Stimulated activated CD8-positive, alpha-beta memory T cell treated with anti-CD3 and anti-CD28 coated beads, Interleukin-7, amount 100 ng/mL, for 24 hours (primary cell): ENCODE measurements around the gene FRMD5.
"Not testable (repeated sequence)": the region's sequence is repeated elsewhere in the genome, so short reads cannot be mapped to it uniquely, and the experiment has no call there.

Experiments used
- DNase-seq: peaks from one replicate; pipeline ENCODE4 v3.0.0-alpha.2; 2020; ENCODE audit warnings: low read depth

FRMD5 gene

DNA sequence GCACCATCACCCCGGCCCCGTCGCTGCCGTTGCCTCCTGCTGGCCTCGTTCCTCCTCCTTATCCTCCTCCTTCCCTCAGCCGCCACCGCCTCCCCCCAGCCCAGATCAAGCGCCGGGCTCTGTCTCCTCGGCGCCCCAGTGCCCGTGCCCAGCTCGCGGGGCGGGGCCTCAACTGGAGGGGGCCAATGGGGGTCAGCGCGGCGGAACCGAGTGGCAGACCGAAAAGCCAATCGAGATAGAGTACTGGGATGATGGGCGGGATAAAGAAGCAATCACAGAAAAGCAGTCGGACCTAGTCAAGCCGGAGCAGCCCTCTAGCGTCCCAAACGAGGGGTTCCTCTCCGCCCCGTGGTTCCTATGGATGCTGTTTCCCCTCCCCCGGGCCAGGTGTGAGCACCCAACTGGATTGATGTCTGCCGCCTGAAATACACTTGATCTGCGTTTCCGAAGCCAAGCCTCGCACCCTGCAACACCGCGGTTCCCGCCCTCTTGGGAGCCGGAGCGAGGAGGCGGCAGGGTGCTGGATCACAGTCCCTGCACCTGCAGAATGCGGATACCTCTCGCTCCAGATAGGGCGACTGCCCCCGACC is at the start of gene FRMD5:
FRMD5 (minus strand) TSS at position 121 of the 590 bp plus-strand sequence.
- DNase-seq = peak; percentile 69

DNA sequence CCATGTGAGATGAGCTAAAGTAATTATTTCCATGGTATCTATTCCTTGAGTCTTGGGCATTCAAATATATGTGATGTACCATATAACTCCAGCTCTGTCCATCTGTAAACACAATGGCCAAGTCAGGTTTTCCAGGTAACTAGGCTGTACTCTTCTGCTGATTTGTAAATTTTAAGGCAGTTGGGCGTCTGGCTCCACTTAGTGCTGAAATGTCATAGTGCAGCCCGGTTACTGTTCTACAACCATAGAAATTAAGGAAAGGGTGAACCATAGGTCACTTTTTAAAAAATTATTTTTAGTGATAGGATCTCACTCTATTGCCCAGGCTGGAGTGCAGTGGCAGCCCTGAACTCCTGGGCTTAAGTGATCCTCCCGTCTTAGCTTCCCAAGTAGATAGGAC is 48.8 kb upstream of the FRMD5 start:
- no peak for DNase-seq

DNA sequence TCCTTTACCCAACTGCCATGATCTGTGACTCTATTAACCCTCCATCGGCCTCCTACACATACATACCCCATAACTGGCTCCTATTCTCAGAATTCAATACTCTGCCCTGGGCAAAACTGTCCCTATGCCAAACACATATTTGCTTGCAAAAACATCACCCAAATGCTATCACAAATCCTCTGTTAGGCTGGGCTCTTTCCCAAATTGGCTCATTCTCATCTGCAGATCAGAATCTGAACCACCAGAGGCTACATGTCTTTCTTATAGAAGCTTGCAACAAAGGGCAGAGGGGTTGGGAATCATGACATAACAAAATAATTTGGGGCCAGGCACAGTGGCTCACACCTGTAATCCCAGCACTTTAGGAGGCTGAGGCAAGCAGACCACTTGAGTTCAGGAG is 48.1 kb upstream of the FRMD5 start:
- DNase-seq = no peak

DNA sequence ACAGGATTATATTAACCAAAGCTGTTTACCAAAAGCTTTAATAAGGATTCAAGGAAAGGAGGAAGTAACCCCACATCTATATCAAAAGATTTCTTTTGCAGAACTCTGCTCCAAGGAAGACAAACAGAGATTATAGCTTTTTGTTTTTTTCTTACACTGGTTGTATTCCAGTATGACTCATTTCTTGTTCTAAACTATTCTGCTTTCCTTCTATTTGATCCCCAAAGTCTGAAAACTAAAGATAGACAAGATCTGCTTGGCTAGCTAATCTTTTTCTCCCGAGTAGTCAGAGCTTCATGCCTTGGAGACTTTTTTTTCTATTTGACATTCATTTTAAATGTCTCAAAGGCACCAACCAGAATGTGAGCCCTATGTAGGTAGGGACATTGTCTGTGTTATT is 36.8 kb upstream of the FRMD5 start:
- DNase-seq = no peak

DNA sequence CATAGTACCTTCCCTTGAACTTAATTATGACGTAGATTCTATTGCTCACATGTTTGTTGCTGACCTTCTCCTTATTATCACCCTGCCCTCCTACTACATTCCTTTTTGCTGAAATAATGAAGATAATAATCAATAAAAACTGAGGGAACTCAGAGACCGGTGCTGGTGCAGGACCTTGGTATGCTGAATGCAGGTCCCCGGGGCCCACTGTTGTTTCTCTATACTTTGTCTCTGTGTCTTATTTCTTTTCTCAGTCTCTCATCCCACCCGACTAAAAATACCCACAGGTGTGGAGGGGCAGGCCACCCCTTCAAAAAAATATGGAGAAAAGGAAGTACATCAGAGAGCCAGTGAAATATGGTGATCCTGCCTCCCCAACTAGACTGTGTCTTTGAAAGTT is 34.2 kb upstream of the FRMD5 start:
- DNase-seq = not testable (repeated sequence)

DNA sequence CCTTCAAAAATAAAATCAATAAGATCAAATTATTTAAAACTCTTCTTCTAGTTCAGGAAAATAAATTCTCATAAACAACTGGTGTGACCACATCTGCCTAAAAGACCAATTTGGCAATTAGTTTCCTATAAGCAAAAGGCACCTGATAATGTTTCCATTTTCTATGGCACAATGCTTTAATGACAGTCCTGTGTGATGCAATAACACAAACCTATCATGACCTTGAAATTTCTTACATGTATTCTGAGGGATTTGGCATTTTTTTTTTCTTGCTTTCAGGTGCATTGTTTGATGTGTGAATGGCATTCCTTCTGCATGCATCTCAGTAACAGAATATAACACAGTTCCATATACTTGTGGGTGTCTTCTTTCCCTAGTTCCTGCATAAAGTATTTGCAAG is 32.5 kb upstream of the FRMD5 start:
- DNase-seq = no peak

DNA sequence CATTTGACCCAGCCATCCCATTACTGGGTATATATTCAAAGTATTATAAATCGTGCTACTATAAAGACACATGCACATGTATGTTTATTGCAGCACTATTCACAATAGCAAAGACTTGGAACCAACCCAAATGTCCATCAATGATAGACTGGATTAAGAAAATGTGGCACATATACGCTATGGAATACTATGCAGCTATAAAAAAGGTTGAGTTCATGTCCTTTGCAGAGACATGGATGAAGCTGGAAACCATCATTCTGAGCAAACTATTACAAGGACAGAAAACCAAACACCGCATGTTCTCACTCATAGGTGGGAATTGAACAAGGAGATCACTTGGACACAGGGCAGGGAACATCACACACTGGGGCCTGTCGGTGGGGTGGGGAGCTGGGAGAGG is 31.9 kb upstream of the FRMD5 start:
- not testable (repeated sequence) for DNase-seq

DNA sequence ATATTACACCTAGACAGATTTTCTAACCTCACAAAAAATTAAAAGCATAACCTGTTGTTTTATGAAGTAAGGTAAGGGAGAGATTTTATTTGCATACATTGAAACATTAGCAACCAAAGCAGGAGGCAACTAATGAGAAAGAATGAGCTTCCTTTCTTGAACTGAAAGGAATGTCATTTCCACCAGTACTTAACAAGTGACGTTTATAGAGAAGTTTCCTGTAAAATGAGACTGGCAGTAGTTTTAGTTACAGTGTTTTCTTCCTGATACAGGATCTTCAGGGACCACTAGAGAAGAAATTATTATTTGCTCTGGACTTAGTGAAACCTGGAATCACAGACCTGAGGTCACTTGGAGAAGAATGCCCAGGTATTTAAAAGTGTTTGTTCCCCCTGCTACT is 27.4 kb upstream of the FRMD5 start:
- no peak for DNase-seq

DNA sequence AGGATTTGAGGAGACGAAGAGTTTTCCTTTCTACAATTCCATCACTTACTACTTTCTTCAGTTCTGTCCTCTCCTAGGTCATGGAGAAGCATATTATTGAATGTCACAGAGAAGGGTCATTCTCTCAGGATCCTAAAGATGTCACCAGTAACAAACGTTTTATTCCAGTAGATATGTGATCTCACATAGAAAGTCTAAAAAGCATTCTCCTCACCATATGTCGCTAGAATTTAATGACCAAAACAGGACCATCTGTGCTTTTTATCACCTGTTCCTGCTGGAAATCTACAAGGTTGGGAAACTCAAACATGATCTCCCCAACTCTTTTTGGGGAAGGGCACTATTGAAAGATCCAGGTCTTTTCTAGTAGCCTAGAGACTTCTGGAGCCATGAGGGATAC is 24.0 kb upstream of the FRMD5 start:
- no peak for DNase-seq

DNA sequence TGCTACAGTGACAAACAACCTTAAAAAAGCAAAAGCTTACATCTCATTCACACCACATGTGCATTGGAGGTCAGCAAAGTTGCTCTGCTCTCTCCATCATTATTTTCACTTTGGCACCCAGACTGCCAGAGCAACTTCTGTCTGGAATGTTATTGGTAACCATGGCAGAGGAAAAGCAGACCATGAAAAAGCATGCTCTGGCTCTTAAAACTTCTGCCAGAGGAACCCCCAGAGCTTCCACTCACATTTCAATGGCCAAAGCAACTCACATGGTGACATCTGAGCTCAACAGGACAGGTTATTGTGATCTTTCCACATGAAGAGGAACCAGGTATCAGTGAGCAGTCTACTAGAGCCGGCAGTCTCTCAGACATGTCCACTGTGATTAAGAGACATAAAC is 21.9 kb upstream of the FRMD5 start:
- no peak for DNase-seq

DNA sequence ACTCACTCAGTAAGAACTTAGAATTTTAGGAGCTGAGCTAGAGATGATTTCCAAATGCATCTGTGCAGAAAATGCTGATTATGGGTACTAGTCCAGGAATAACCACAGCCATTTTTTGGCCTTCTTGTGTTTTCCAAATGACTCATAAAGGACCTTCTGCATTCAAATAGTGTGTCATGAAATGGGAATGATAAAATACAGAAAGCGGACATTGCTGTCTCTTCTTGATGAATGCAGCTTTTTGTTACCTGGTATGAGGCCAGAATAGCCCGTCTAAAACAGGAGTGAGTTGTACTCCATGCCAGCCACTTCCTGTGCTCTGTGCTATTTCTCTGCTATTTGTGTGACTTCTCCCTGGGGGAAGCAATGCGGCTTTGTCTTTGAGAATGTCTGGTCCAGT is 20.5 kb upstream of the FRMD5 start:
- DNase-seq = no peak

DNA sequence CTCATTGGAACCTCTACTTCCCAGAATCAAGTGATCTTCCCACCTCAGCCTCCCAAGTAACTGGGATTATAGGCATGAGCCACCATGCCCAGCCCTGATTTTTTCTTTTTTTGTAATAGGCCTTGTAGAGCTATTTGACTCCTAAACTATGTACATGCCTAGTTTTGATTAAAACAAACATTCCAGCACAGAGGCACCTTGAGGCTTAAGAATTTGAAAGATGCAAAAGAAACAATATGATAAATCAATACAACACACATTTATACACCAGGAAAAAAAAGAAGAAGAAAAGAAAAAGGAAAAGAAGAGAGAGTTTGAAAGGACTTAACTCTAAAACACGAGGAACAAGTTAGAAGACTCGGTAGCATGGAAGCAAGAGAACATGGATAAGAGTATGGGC is 13.9 kb upstream of the FRMD5 start:
- DNase-seq = no peak

DNA sequence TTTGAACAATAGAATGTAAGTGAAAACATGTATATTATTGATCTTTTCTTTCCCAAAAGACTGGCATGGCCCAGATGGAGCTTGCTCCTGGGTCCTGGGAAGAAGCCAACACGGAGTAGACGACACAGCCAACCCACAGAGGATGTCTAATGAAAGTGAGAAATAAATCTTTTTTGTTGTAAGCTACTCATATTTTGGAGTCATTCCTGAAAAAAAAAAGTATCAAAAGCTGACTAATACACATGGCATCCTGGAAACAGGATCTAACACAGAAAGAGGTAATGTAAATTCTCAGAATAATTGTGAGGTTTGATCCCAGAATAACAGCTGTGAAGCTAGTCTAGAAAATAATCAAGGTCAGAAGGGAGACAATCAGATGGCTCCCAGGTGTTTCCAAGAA is 12.6 kb upstream of the FRMD5 start:
- no peak for DNase-seq

DNA sequence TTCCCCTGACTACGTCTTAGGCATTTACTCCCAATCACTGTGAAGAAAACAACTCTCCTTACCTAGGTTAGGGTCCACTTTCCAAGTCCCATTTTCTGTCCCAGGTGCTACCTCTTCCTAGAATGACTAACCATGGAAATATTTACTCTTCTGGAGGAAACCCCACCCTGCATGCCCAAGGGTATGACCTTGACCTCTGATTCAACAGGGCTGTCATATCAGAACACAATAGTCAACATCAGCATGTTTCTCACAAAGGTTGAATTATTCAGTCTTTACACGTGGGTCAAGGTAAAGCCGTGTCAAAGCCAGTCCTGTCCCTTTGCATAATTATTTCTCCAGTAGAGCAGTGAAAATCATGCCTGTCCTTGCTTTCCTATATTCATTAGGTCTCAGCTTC is 4.3 kb upstream of the FRMD5 start:
- DNase-seq = no peak

DNA sequence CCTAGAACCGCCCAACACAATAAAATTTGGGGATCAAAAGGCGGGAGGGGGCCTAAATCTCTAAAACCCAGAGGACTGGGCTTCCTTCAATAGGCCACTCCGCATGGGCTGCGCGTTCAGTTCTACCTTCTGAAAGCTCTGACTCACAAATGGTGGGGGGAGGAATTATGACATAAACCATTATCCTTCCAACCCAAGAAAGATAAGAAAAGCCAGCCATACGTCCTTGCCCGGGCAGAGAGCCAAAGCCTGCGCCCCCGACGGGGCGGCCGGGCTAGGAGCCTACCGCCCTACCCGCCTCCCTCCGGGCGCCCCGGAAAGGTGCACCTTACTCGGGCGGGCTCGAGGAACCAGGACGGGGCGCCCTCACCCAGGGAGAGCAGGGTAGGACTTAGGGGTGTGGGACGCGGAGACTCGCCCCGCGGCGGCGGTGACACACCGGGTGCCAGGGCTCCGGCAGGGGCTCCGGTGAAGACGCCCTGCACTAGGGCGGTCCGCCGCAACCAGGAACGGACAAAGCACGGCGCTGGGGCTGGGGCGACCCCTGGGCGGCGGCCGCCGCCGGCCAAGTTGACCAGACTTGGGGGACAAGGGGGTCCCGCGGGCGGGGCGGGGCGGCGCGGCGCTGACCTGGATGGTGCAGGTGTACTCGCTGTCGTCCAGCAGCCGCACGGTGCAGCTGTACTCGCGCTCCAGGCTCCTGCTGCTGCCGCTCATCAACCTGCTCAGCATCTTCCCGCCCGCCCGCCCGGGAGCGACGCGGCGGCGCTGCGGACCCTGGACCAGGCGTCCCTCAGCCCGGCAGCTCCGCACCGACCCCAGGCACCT is 534 bp downstream of the FRMD5 start:
- DNase-seq = no peak

DNA sequence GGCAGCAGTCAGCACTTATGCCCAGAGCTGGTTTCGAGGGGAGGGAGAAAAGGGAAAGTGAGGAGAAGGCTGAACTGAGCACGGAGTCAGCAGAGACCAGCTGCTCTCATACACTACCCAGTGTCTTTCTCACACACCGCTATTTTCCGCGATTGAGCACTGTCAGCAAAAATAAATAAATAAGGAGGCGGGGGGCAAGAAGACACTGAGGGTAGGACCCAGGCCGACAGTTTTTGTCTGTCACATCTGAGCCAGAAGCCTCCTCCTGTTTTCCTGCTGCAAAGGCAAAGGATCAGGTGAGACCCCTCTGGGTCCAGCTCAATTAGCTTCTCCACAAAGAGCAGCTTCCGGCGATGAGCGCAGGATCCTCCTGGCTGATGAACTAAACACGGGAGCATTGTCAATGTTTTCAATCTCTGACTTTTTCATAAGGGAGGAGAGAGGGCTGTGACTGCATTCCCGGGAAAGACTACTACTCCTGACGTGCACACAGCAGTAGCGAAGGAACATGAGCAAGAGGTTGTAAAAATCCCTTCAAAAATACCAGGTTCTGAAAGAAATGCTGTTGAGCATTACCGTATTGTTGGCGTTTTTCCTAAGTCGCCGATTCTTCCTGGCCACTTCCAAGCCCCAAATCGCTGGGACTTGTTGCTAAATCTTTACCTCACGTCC is 1.3 kb downstream of the FRMD5 start:
- no peak for DNase-seq

DNA sequence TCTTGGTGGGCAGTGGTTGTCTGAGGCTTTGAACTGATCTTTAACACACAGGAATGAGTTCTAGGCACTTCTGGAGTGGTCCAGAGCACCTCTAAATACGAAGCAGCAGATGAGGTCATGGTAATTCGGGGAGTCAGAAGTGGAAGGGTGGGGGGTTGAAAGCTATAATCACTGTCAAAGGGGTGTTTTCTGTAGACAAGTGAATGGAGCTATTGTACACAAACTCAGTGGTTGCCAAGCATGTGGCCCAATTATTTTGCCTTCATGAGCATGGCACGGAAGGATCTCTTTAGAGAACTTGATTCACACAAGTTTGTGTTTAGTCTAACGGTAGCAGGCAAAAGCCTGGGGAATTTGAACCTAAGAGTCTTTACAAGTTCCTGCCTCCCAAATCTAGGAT is 6.3 kb downstream of the FRMD5 start:
- DNase-seq = no peak

DNA sequence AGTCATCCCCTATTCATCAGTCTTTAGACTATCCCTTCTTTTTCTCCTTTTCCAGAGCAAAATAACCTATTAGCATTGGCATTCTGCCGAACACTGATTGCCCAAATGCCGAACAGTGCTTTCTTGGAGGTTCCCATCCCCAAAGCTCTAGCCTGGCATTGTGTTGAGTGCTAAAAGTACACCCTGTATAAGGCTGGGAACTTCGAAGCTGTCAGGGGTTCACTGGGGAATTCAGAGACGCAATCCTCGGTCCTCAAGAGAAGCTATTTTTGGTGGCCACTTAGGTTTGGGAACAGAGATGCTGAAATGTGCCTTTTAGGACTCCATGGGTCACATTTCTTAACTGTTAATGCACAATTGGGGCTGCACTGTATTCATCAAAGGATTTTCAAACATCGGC is 8.4 kb downstream of the FRMD5 start:
- no peak for DNase-seq

DNA sequence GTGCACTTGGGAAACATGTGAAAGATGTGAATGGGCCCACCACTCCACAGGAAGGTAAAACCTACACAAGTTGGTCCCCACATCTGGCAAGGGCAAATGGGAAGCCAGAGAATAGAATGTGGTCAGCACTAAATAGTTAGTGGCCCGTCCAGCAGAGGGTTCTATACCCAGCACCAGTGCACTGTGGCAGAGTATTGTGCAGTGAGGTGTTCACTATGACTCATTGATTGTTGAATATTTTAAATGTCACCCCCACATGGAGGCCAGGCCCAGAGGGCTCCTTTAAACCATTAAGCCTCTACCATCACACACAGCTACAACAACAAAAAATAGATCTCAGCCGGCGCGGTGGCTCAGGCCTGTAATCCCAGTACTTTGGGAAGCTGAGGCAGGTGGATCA is 11.7 kb downstream of the FRMD5 start:
- DNase-seq = no peak

DNA sequence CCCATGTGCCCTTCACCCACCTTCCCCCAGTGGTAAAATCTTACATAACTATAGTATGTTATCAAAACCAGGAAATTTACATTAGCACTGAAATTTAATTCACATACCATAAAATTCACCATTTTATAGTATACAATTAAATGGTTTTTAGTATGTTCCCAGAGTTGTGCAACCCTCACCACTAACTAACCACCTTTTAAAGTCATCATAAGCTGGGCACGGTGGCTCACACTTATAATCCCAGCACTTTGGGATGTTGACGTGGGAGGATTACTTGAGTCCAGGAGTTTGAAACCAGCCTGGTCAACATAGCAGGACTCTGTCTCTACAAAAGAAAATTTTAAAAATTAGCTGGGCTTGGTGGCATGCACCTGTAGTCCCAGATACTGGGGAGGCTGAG is 13.7 kb downstream of the FRMD5 start:
- DNase-seq = no peak

DNA sequence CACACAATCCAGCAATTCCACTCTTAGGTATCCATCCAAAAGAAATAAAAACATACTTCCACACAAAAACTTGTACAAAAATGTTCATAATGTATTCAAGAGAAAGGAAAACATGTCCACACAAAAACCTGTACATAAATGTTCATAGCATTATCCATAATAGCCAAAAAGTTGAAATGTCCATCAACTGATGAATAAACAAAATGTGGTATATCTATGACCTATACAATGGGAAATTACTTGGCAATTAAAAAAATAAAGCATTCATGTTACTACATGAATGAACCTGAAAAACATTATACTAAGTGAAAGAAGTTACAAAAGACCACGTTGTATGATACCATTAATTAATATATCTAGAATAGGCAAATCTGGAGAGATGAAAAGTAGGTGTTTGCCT is 17.9 kb downstream of the FRMD5 start:
- no peak for DNase-seq

DNA sequence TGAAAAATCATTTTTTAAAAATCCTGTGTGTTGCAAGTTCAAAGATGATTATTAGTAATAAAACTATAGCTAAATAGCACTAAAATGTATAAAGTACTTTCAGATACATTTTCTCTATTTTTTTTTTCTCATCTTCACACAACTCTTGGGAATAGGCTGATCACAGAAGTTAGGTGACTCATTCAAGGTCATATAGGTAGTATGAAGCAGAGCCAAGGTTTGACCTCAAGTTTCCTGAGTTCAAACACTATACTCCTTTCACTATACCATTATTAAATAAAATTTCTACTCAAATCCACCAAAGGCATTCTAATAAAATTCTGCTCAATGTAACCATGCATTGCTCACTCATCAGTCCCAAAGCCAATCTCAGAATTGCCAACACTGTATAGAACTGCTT is 21.3 kb downstream of the FRMD5 start:
- DNase-seq = no peak

DNA sequence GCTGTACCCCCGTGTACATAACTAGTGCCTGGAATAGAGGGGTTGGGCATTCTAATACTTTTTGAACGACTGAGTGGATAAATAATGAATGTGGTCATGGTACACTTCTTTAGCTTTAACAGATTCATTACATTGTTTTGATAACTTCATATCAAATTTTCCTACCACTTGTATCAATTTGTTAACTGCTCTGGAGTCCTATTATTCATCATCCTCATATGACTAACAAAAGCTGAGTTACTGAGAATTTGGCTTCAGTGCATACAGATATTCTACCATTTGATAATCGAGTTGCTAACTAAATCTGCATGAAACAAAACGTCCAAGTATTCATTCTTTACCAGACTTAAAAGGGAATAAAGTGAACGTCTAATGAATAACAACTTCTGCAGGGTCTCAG is 31.7 kb downstream of the FRMD5 start:
- no peak for DNase-seq

DNA sequence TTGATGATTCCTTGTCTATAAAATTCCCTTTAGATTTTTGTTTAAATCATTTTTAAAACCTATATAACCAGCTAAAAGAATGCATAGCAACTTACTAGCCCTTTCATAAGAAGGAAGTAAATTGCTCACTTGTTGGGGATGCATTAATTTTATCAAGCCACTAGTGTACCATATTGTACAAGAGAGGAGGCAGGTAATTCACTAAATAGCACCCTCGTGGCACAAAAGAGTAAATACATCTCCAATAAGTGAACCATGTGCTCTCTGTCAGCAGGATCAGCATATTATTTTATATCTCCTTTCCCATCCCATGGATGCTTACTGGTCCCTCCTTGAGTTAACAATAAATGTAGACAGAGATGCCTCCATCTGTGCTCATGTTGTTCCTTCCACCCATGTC is 34.3 kb downstream of the FRMD5 start:
- DNase-seq = no peak
